Activated naive CD4-positive, alpha-beta T cell treated with Interleukin-2 at 50 U/mL for 16 hours (primary cell): ENCODE measurements around the gene INPP5D.

Experiments
- DNase-seq: peaks from one replicate; pipeline ENCODE4 v3.0.0-alpha.2; 2020

The INPP5D gene

DNA sequence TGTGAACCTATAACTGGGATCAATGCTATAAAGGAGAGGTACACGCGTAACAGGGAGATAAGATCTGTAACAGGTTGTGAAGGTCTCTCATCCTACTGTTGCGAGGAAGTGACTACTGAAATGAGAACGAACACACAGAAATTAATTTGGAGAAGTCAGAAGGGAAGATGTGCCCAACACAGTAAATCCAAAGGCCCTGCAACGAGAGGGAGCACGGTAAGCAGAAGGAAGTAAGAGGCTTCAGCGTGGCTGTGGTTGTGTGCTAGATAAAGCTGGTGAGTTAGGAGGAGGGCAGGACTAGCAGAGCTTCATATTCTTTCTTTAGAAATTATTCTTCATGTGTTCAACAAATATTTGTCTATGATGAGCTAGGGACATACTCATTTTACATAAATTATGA is 188.9 kb downstream of the INPP5D start:
- no peak for DNase-seq

DNA sequence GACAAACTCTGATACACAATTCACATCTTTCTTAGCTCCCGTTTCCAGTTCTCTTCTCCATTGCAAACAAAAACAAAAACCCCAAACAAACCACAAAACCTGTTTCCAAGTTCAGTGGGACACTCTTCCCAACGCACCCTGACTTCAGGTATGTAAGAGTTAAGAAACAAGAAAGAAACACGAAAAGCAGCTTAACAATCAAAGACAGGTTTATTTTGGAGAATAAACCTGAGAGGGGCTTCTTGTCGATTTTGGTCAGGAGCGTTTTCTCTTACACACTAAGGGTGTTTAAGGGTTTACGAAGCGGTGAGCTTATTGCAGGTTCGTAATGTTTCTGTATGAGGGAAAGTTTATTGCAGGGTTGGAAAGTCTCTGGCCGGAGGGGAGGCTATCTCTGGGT is 190.4 kb downstream of the INPP5D start:
- DNase-seq: no peak

DNA sequence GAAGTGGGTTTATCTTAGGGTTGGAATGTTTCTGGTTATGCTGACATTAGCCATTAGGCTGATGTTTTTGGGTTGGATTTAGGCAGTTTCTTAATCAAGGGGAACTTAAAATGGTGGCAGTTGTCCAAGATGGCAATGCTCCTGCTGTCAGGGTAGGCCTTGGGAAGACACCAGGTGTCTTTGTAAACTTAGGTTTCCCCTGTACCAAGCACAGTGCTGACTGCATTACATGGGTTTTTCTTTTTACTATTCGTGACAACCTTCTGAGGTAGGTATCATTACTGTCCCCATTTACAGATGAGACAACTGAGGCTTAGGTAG is 190.8 kb downstream of the INPP5D start:
- no peak for DNase-seq

DNA sequence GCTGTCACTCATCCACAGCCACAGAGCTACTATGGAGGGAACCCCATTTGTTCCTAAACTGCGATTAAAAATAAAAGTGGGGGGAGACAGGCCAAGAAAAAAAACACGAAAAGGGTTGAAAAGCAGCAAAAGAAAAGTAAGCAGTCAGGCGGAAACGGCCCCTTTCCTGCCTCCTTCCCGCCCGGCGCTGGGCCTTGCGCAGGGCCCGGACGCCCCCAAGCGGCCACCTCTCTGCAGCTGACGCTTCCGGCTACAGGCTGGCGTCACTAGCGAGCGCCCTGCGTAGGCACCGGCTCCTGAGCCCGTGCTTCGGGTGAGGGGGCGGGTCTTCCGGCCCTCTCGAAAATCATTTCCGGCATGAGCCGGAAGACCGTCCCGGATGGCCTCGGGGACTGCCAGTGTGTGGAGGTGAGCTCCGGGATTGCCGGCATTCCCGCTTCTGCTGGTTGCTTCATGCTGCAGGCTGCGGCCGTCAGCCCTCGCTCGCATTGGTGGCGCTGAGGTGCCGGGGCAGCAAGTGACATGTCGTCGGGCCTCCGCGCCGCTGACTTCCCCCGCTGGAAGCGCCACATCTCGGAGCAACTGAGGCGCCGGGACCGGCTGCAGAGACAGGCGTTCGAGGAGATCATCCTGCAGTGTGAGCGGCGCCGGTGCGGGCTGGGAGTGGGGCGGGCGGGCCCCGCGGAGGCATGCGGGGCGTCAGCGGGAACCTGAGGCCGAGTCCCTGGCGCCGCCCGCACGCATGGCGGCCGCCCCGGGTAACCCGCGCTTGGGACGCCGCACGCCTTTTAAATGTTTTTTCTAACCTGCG is 191.4 kb downstream of the INPP5D start, which contains the start of gene ATG16L1:
ATG16L1 (plus strand) TSS at position 368 of the 811 bp plus-strand sequence; CDS start at position 523, 155 bp downstream.
- DNase-seq: peak; percentile 96

DNA sequence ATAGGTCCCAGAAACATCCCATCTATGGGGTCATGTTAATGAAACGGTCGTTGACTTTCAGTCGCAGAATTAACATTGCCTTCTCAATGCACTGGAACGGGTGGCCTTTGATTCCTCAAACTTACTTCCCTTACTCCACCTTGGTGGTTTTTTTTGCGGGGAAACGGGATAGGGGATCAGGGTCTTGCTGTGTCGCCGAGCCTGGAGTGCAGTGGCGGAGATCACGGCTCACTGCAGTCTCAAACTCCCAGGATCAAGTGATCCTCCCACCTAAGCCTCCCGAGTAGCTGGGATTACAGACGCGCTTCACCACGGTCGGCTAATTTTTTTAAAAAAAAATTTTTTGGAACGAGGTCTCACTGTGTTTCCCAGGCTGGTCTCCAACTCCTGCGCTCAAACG is 192.1 kb downstream of the INPP5D start:
- DNase-seq: no peak

DNA sequence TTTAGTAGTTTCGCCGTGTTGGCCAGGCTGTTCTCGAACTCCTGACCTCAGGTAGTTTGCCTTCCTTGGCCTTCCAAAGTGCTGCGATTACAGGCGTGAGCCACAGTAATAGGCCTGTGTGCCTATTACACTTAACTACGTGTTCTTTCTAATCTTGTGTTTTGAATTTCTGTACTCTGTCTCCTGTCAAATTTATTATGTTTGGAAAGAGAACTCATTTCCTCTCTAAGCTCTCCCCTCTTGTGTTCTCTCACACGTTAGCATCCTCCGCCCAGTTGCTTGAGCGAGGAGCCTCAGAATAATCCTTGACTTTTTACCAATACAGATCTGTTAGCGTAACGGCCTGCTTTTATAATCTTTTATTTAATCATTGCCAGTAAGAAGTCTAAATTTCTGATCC is 195.0 kb downstream of the INPP5D start:
- no peak for DNase-seq

DNA sequence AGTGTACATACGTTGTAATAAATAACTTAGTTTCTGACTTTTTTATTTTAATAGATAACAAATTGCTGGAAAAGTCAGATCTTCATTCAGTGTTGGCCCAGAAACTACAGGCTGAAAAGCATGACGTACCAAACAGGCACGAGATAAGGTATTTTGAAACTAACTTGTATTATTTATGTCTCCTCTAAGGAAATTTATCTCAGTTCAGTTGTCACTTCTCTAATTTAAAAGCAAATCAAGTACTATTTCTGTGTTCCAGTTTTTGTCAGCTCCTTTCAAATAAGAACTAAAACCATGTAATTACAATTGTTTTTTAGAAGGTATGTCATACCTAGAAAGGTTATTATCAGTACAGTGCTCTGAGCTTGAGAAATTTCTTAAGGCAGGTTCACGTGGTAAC is 195.9 kb downstream of the INPP5D start:
- no peak for DNase-seq
